ENCODE measurements around the gene C19orf44.
"Not testable (repeated sequence)": the region's sequence is repeated elsewhere in the genome, so short reads cannot be mapped to it uniquely, and the experiment has no call there.

Gene C19orf44

GRCh38 chr19:16470541-16470910 is 25.7 kb upstream of the C19orf44 start:
- Histone ChIP-seq H3K23ac (ENCODE audit: low read length) (no peak overlapping the region), H3K79me1 (ENCODE audit: low read length) (peaks cover 19% of the 10 kb centered on the region), H3K27ac (ENCODE audit: low read depth, low read length) (no peak overlapping the region), H3K4me3 (ENCODE audit: low read length) (no peak overlapping the region), H4K5ac (ENCODE audit: low read length) (no peak overlapping the region), H3K56ac (ENCODE audit: low read length) (no peak overlapping the region), H2BK120ac (ENCODE audit: low read depth, low read length) (no peak overlapping the region), H2BK5ac (ENCODE audit: low read length) (no peak overlapping the region), H3K27me3 (ENCODE audit: insufficient read depth, low read length, poor library complexity) (no peaks in the 10 kb centered on the region), H3K4me2 (ENCODE audit: low read length) (no peak overlapping the region), H3K18ac (ENCODE audit: low read length) (no peak overlapping the region), H3K4ac (ENCODE audit: low read depth, low read length) (no peak overlapping the region), H3K36me3 (ENCODE audit: control insufficient read depth, insufficient read depth, low read length) (no peaks in the 10 kb centered on the region), H3K79me2 (ENCODE audit: control insufficient read depth, insufficient read depth, low read length) (peaks cover 21% of the 10 kb centered on the region), H4K8ac (ENCODE audit: low read depth, low read length) (no peak overlapping the region), H3K9ac (ENCODE audit: low read length) (peak overlapping the region; percentile 82), H3K4me1 (ENCODE audit: control insufficient read depth, low read depth, low read length) (peaks cover 5% of the 10 kb centered on the region), H2AK5ac (ENCODE audit: low read length) (no peak overlapping the region), H2BK15ac (replicated peaks; ENCODE audit: low read depth) (no peak overlapping the region)
- no CpG with 5 or more reads among the region's 7 CpGs for WGBS (ENCODE audit: extremely low coverage, insufficient coverage, low lambda C conversion rate)
- DNase-seq = peak; percentile 43

- peak; percentile 26 for DNase-seq
- Histone ChIP-seq H3K36me3 (ENCODE audit: control insufficient read depth, insufficient read depth, low read length) (no peaks in the 10 kb centered on the region), H3K4me1 (ENCODE audit: control insufficient read depth, low read depth, low read length) (peaks cover 5% of the 10 kb centered on the region), H3K4ac (ENCODE audit: low read depth, low read length) (no peak overlapping the region), H3K79me2 (ENCODE audit: control insufficient read depth, insufficient read depth, low read length) (peaks cover 19% of the 10 kb centered on the region), H2BK5ac (ENCODE audit: low read length) (no peak overlapping the region), H2AK5ac (ENCODE audit: low read length) (no peak overlapping the region), H3K23ac (ENCODE audit: low read length) (no peak overlapping the region), H3K56ac (ENCODE audit: low read length) (peak overlapping the region; percentile 92), H3K4me2 (ENCODE audit: low read length) (peak overlapping the region; percentile 37), H4K5ac (ENCODE audit: low read length) (no peak overlapping the region), H3K27me3 (ENCODE audit: insufficient read depth, low read length, poor library complexity) (no peaks in the 10 kb centered on the region), H2BK15ac (replicated peaks; ENCODE audit: low read depth) (no peak overlapping the region), H3K4me3 (ENCODE audit: low read length) (peak overlapping the region; percentile 77), H3K27ac (ENCODE audit: low read depth, low read length) (peak overlapping the region; percentile 33), H3K9ac (ENCODE audit: low read length) (peak overlapping the region; percentile 82), H3K18ac (ENCODE audit: low read length) (peak overlapping the region; percentile 51), H3K79me1 (ENCODE audit: low read length) (peaks cover 18% of the 10 kb centered on the region), H4K8ac (ENCODE audit: low read depth, low read length) (no peak overlapping the region), H2BK120ac (ENCODE audit: low read depth, low read length) (no peak overlapping the region)
- no CpG with 5 or more reads among the region's 67 CpGs for WGBS (ENCODE audit: extremely low coverage, insufficient coverage, low lambda C conversion rate)
Measured at GRCh38 chr19:16470911-16471811, 25.0 kb upstream of the C19orf44 start.

GRCh38 chr19:16472559-16472899 is 23.7 kb upstream of the C19orf44 start:
- not testable (repeated sequence) for H3K27me3 ChIP-seq (ENCODE audit: insufficient read depth, low read length, poor library complexity); H2AK5ac ChIP-seq (ENCODE audit: low read length); H3K18ac ChIP-seq (ENCODE audit: low read length); H2BK5ac ChIP-seq (ENCODE audit: low read length); H3K4me1 ChIP-seq (ENCODE audit: control insufficient read depth, low read depth, low read length); DNase-seq; H2BK120ac ChIP-seq (ENCODE audit: low read depth, low read length); H4K8ac ChIP-seq (ENCODE audit: low read depth, low read length); H3K4me3 ChIP-seq (ENCODE audit: low read length); H4K5ac ChIP-seq (ENCODE audit: low read length); H3K36me3 ChIP-seq (ENCODE audit: control insufficient read depth, insufficient read depth, low read length); H3K4ac ChIP-seq (ENCODE audit: low read depth, low read length); H3K23ac ChIP-seq (ENCODE audit: low read length); H3K27ac ChIP-seq (ENCODE audit: low read depth, low read length); H2BK15ac ChIP-seq (replicated peaks; ENCODE audit: low read depth)
- peak overlapping the region; percentile 99 for H3K4me2 ChIP-seq (ENCODE audit: low read length)
- no CpG with 5 or more reads among the region's 2 CpGs for WGBS (ENCODE audit: extremely low coverage, insufficient coverage, low lambda C conversion rate)
- peaks cover 14% of the 10 kb centered on the region for H3K79me1 ChIP-seq (ENCODE audit: low read length)
- H3K9ac ChIP-seq (ENCODE audit: low read length) = peak overlapping the region; percentile 96
- H3K79me2 ChIP-seq (ENCODE audit: control insufficient read depth, insufficient read depth, low read length) = peaks cover 15% of the 10 kb centered on the region
- H3K56ac ChIP-seq (ENCODE audit: low read length) = peak overlapping the region; percentile 99

- H3K36me3 ChIP-seq (ENCODE audit: control insufficient read depth, insufficient read depth, low read length) = no peaks in the 10 kb centered on the region
- no peak overlapping the region for H2BK5ac ChIP-seq (ENCODE audit: low read length)
- no peak overlapping the region for H3K27ac ChIP-seq (ENCODE audit: low read depth, low read length)
- H3K79me2 ChIP-seq (ENCODE audit: control insufficient read depth, insufficient read depth, low read length) = peaks cover 13% of the 10 kb centered on the region
- H3K4me1 ChIP-seq (ENCODE audit: control insufficient read depth, low read depth, low read length) = peaks cover 5% of the 10 kb centered on the region
- DNase-seq = no peak
- H3K4me2 ChIP-seq (ENCODE audit: low read length) = no peak overlapping the region
- no peak overlapping the region for H3K4me3 ChIP-seq (ENCODE audit: low read length)
- H4K8ac ChIP-seq (ENCODE audit: low read depth, low read length) = no peak overlapping the region
- H3K9ac ChIP-seq (ENCODE audit: low read length) = no peak overlapping the region
- H3K18ac ChIP-seq (ENCODE audit: low read length) = no peak overlapping the region
- no peak overlapping the region for H3K23ac ChIP-seq (ENCODE audit: low read length)
- H3K56ac ChIP-seq (ENCODE audit: low read length) = no peak overlapping the region
- H3K4ac ChIP-seq (ENCODE audit: low read depth, low read length) = no peak overlapping the region
- no peak overlapping the region for H2BK120ac ChIP-seq (ENCODE audit: low read depth, low read length)
- no peak overlapping the region for H2AK5ac ChIP-seq (ENCODE audit: low read length)
- H3K79me1 ChIP-seq (ENCODE audit: low read length) = peaks cover 14% of the 10 kb centered on the region
- WGBS (ENCODE audit: extremely low coverage, insufficient coverage, low lambda C conversion rate) = no CpG with 5 or more reads among the region's 2 CpGs
- no peaks in the 10 kb centered on the region for H3K27me3 ChIP-seq (ENCODE audit: insufficient read depth, low read length, poor library complexity)
- H2BK15ac ChIP-seq (replicated peaks; ENCODE audit: low read depth) = no peak overlapping the region
- H4K5ac ChIP-seq (ENCODE audit: low read length) = no peak overlapping the region
Measured at GRCh38 chr19:16472992-16473391, 23.2 kb upstream of the C19orf44 start.

- Histone ChIP-seq H3K4me3 (ENCODE audit: low read length) (no peak overlapping the region), H3K27ac (ENCODE audit: low read depth, low read length) (no peak overlapping the region), H2AK5ac (ENCODE audit: low read length) (no peak overlapping the region), H3K4me1 (ENCODE audit: control insufficient read depth, low read depth, low read length) (peaks cover 5% of the 10 kb centered on the region), H3K4ac (ENCODE audit: low read depth, low read length) (no peak overlapping the region), H2BK120ac (ENCODE audit: low read depth, low read length) (no peak overlapping the region), H2BK5ac (ENCODE audit: low read length) (no peak overlapping the region), H3K79me2 (ENCODE audit: control insufficient read depth, insufficient read depth, low read length) (peaks cover 12% of the 10 kb centered on the region), H3K79me1 (ENCODE audit: low read length) (peaks cover 11% of the 10 kb centered on the region), H3K27me3 (ENCODE audit: insufficient read depth, low read length, poor library complexity) (no peaks in the 10 kb centered on the region), H3K23ac (ENCODE audit: low read length) (no peak overlapping the region), H3K4me2 (ENCODE audit: low read length) (no peak overlapping the region), H3K36me3 (ENCODE audit: control insufficient read depth, insufficient read depth, low read length) (no peaks in the 10 kb centered on the region), H3K56ac (ENCODE audit: low read length) (no peak overlapping the region), H3K18ac (ENCODE audit: low read length) (no peak overlapping the region), H4K5ac (ENCODE audit: low read length) (no peak overlapping the region), H3K9ac (ENCODE audit: low read length) (no peak overlapping the region), H4K8ac (ENCODE audit: low read depth, low read length) (no peak overlapping the region), H2BK15ac (replicated peaks; ENCODE audit: low read depth) (no peak overlapping the region)
- no peak for DNase-seq
- no CpG with 5 or more reads among the region's 13 CpGs for WGBS (ENCODE audit: extremely low coverage, insufficient coverage, low lambda C conversion rate)
Measured at GRCh38 chr19:16473875-16474392, 22.3 kb upstream of the C19orf44 start.

Measured in mesendoderm (in vitro differentiated cells).